PFSK-1 (cell line): Measurements from ENCODE around the gene RAB3GAP2.

Experiments
- FOXP2 ChIP-seq: optimal IDR thresholded peaks from 2 replicates; pipeline ENCODE3; 2011; ENCODE audit warnings: borderline replicate concordance, control low read depth, inconsistent platforms; ENCODE audit not compliant: insufficient read depth; ENCODE audit errors: extremely low read length, extremely low read depth
- POLR2AphosphoS5 ChIP-seq: IDR thresholded peaks from 2 replicates; pipeline ENCODE4 v1.6.1; 2012; ENCODE audit warnings: low read depth, mild to moderate bottlenecking, control low read depth, low read length, moderate library complexity
- SIN3A ChIP-seq: IDR thresholded peaks from 2 replicates; pipeline ENCODE4 v1.6.1; 2012; ENCODE audit warnings: mild to moderate bottlenecking, low read length, moderate library complexity, borderline replicate concordance; ENCODE audit not compliant: insufficient read depth
- TAF1 ChIP-seq: IDR thresholded peaks from 2 replicates; pipeline ENCODE4 v1.6.1; 2012; ENCODE audit warnings: low read length, control low read depth, borderline replicate concordance; ENCODE audit not compliant: insufficient read depth
- TF ChIP-seq, protein P1 (sequence below), 2 experiments: IDR thresholded peaks; 2 replicates each; pipeline versions ENCODE4 v1.6.1 to v1.8.0; 2011 to 2012; ENCODE audit warnings: low read depth in 2 of 2, low read length in 2 of 2, control low read depth in 1 of 2, inconsistent platforms in 1 of 2, mild to moderate bottlenecking in 1 of 2, moderate library complexity in 1 of 2; ENCODE audit not compliant: insufficient read depth in 1 of 2

DNA sequence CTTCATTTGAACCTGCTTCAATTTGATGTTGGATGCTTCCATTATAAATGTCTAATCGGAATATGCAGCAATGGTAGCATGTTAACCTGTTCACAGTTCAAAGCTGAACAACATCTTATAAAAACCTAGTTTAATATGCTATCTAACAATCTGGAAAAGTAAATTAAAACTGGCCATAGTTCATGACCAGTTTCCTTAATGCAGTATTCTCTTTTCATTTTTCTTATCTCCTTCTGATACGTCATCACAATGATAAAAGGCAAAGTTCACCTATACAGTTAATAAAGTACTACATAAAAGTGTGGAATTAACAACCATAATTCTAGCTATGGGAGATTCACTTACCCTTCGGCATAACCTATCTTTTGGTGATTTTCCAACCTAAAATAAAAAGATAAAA is 113.2 kb downstream of the RAB3GAP2 start:
- TF ChIP-seq, protein P1, sequence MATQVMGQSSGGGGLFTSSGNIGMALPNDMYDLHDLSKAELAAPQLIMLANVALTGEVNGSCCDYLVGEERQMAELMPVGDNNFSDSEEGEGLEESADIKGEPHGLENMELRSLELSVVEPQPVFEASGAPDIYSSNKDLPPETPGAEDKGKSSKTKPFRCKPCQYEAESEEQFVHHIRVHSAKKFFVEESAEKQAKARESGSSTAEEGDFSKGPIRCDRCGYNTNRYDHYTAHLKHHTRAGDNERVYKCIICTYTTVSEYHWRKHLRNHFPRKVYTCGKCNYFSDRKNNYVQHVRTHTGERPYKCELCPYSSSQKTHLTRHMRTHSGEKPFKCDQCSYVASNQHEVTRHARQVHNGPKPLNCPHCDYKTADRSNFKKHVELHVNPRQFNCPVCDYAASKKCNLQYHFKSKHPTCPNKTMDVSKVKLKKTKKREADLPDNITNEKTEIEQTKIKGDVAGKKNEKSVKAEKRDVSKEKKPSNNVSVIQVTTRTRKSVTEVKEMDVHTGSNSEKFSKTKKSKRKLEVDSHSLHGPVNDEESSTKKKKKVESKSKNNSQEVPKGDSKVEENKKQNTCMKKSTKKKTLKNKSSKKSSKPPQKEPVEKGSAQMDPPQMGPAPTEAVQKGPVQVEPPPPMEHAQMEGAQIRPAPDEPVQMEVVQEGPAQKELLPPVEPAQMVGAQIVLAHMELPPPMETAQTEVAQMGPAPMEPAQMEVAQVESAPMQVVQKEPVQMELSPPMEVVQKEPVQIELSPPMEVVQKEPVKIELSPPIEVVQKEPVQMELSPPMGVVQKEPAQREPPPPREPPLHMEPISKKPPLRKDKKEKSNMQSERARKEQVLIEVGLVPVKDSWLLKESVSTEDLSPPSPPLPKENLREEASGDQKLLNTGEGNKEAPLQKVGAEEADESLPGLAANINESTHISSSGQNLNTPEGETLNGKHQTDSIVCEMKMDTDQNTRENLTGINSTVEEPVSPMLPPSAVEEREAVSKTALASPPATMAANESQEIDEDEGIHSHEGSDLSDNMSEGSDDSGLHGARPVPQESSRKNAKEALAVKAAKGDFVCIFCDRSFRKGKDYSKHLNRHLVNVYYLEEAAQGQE (IDR thresholded peaks at IDR 0.05; ENCODE audit: insufficient read depth in 1 of 2, low read depth in 2 of 2, low read length in 2 of 2): no peak
- no peak for TF ChIP-seq POLR2AphosphoS5
- TF ChIP-seq FOXP2: no peak
- no peak for TF ChIP-seq SIN3A
- TF ChIP-seq TAF1: no peak
